ENCODE measurements around the gene ALDH3A2.
A peak's percentile ranks its signal among the peaks of the same experiment; 100 is the strongest.
"Not testable (repeated sequence)": the region's sequence is repeated elsewhere in the genome, so short reads cannot be mapped to it uniquely, and the experiment has no call there.

ALDH3A2 gene

DNA sequence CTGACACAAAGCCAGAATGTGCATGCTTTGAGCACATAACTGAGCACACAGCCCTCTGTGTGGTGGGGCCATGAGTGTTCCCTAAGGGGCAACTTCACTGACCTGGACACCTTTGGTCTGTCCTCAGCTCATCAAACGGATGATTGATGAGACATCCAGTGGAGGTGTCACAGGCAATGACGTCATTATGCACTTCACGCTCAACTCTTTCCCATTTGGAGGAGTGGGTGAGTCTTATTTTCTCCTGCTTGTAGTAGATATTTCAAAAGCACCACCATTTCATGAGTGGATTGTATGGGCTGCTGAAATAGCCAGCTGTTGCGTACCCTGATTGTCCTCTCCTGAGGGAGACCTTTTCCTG lies 16.2 kb downstream of the ALDH3A2 start:
- TF ChIP-seq, protein P1, sequence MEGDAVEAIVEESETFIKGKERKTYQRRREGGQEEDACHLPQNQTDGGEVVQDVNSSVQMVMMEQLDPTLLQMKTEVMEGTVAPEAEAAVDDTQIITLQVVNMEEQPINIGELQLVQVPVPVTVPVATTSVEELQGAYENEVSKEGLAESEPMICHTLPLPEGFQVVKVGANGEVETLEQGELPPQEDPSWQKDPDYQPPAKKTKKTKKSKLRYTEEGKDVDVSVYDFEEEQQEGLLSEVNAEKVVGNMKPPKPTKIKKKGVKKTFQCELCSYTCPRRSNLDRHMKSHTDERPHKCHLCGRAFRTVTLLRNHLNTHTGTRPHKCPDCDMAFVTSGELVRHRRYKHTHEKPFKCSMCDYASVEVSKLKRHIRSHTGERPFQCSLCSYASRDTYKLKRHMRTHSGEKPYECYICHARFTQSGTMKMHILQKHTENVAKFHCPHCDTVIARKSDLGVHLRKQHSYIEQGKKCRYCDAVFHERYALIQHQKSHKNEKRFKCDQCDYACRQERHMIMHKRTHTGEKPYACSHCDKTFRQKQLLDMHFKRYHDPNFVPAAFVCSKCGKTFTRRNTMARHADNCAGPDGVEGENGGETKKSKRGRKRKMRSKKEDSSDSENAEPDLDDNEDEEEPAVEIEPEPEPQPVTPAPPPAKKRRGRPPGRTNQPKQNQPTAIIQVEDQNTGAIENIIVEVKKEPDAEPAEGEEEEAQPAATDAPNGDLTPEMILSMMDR (IDR thresholded peaks at IDR 0.05; ENCODE audit: unreplicated experiment in 3 of 3) = no peak
- no peaks in the 10 kb centered on the region for H3K9me3 Mint-ChIP-seq
- no peaks in the 10 kb centered on the region for H3K27me3 Mint-ChIP-seq (ENCODE audit: low read depth)
- no peaks in the 10 kb centered on the region for H3K4me1 Mint-ChIP-seq
- no peak overlapping the region for H3K27ac Mint-ChIP-seq
- no peak overlapping the region for H3K4me3 Mint-ChIP-seq
- H3K36me3 Mint-ChIP-seq (ENCODE audit: low read depth) = peaks cover 57% of the 10 kb centered on the region

DNA sequence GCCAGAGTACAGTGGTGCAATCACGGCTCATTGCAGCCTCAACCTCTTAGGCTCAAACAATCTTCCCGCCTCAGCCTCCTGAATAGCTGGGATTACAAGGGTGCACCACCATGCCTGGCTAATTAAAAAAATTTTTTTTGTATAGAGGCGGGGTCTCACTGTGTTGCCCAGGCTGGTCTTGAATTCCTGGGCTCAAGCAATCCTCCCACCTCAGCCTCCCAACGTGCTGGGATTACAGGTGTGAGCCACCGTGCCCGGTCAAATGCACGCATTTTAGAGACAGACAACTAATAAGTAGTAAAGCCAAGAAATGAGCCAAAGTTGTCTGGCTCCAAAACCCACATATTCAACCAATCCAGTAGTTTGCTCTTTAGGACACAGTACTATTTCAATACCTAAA lies 21.1 kb downstream of the ALDH3A2 start:
- not testable (repeated sequence) for H3K9me3 Mint-ChIP-seq; H3K4me3 Mint-ChIP-seq; H3K27me3 Mint-ChIP-seq (ENCODE audit: low read depth); H3K27ac Mint-ChIP-seq; H3K4me1 Mint-ChIP-seq
- H3K36me3 Mint-ChIP-seq (ENCODE audit: low read depth) = peaks cover 56% of the 10 kb centered on the region

DNA sequence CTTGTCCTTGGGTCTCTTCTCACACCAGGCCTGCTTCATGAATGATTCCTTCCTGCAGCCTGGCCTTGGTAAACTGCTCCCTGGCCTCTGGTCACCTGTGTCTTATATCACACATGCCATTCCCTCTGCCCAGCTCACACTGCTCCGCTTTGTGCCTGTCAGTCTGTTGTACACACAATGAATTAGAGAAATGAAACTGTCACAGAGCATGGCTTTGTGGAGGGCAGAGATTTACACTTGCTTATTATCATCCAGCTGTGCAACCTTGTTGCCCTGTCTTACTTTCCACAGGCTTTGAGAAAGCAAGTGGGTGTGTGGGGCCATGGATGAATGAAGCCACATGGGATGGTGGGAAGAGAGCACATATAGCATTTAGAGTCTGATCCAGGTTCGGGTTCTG lies 22.4 kb downstream of the ALDH3A2 start:
- peaks cover 10% of the 10 kb centered on the region for H3K4me1 Mint-ChIP-seq
- peak overlapping the region in 2 of 3 experiments; percentile 30 to 93 for H3K27ac Mint-ChIP-seq
- H3K36me3 Mint-ChIP-seq (ENCODE audit: low read depth) = peaks cover 56% of the 10 kb centered on the region
- H3K9me3 Mint-ChIP-seq = no peaks in the 10 kb centered on the region
- H3K4me3 Mint-ChIP-seq = no peak overlapping the region
- TF ChIP-seq, protein P1 (IDR thresholded peaks at IDR 0.05; ENCODE audit: unreplicated experiment in 3 of 3) = no peak
- H3K27me3 Mint-ChIP-seq (ENCODE audit: low read depth) = no peaks in the 10 kb centered on the region

DNA sequence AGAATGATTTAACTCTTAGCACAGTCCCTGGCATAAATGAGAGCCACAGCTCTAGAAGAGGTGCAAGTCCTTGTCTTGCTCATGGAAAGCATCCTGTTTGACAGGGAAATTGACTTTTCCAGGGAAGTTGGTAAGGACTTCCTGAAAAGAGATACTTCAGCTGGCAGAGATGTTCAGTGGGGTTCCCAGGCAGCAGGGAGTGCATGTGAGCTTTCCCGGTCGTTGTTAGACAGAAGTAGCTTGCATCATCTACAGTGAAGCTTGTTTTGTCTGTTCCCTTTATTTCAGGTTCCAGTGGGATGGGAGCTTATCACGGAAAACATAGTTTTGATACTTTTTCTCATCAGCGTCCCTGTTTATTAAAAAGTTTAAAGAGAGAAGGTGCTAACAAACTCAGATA lies 22.9 kb downstream of the ALDH3A2 start:
- H3K4me3 Mint-ChIP-seq = no peak overlapping the region
- H3K27ac Mint-ChIP-seq = peak overlapping the region; percentile 37 to 93 (median 62)
- peaks cover 10% of the 10 kb centered on the region for H3K4me1 Mint-ChIP-seq
- H3K27me3 Mint-ChIP-seq (ENCODE audit: low read depth) = no peaks in the 10 kb centered on the region
- TF ChIP-seq, protein P1 (IDR thresholded peaks at IDR 0.05; ENCODE audit: unreplicated experiment in 3 of 3) = no peak
- no peaks in the 10 kb centered on the region for H3K9me3 Mint-ChIP-seq
- H3K36me3 Mint-ChIP-seq (ENCODE audit: low read depth) = peaks cover 56% of the 10 kb centered on the region

DNA sequence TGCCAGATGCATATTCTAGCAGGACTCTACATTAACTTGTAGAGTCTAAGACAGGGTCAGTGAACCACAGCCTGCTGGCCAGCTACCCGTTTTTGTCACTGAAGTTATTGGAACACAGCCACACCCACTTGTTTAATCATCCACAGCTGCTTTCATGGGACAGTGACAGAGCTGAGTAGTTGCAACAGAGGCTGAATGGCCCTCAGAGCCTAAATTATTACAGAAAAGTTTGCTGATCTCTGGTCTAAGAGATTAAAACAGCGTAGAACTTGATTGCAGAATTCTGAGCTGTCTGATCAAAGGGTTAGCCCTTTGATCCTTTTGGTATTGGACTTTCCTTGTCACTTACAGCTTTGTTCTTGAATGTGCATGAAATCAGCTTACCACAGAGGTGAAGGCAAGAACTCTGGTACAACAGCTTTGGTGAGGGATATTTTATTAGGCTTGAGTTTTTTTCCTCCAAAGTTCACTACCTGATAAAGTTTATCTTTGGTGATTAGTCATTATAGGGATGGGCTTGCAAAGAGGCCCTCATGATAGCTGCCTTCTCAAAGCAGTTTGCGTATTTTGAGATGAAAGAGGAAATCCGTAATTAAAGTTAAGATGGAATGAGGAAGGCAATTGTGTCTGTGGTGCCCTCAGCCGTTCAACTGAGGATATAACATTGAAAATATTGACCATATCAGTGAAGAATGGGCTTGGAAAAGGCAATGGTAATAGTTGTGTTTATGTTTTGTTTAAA lies 23.6 kb downstream of the ALDH3A2 start:
- peaks cover 58% of the 10 kb centered on the region for H3K36me3 Mint-ChIP-seq (ENCODE audit: low read depth)
- TF ChIP-seq, protein P1 (IDR thresholded peaks at IDR 0.05; ENCODE audit: unreplicated experiment in 3 of 3) = no peak
- no peak overlapping the region for H3K4me3 Mint-ChIP-seq
- H3K4me1 Mint-ChIP-seq = peaks cover 10% of the 10 kb centered on the region
- H3K9me3 Mint-ChIP-seq = no peaks in the 10 kb centered on the region
- peak overlapping the region; percentile 37 to 93 (median 62) for H3K27ac Mint-ChIP-seq
- H3K27me3 Mint-ChIP-seq (ENCODE audit: low read depth) = no peaks in the 10 kb centered on the region

DNA sequence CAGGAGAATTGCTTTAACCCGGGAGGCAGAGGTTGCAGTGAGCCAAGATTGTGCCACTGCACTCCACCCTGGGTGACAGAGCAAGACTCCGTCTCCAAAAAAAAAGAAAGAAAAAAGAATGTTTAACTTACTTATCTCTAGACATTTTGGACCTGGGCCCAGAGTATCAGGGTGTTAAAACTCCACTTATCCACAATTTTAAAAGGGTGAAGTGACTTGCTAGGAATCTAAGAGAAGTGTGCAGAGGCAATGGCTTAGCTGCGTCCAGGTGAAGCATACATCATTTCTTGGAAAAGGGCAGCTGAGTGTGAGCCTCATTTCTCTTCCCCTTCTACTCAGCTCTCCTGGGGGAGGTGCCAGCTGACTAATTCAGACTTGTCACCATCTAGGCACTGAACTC lies 25.1 kb downstream of the ALDH3A2 start:
- Mint-ChIP-seq H3K9me3 (no peaks in the 10 kb centered on the region), H3K4me3 (no peak overlapping the region), H3K27me3 (ENCODE audit: low read depth) (no peaks in the 10 kb centered on the region), H3K4me1 (peaks cover 10% of the 10 kb centered on the region), H3K36me3 (ENCODE audit: low read depth) (peaks cover 71% of the 10 kb centered on the region), H3K27ac (no peak overlapping the region)
- TF ChIP-seq, protein P1 (IDR thresholded peaks at IDR 0.05; ENCODE audit: unreplicated experiment in 3 of 3) = no peak

Measured in nephron (organoid).